GM19438 (cell line): ENCODE measurements around the gene TEX10.
"Not testable (repeated sequence)": the region's sequence is repeated elsewhere in the genome, so short reads cannot be mapped to it uniquely, and the experiment has no call there.

ENCODE experiments used
- ATAC-seq: cut with Tn5 transposase; IDR thresholded peaks from one replicate; pipeline ENCODE4 v1.9.1; 2021; ENCODE audit warnings: low read depth; ENCODE audit not compliant: unreplicated experiment

TEX10 gene

DNA sequence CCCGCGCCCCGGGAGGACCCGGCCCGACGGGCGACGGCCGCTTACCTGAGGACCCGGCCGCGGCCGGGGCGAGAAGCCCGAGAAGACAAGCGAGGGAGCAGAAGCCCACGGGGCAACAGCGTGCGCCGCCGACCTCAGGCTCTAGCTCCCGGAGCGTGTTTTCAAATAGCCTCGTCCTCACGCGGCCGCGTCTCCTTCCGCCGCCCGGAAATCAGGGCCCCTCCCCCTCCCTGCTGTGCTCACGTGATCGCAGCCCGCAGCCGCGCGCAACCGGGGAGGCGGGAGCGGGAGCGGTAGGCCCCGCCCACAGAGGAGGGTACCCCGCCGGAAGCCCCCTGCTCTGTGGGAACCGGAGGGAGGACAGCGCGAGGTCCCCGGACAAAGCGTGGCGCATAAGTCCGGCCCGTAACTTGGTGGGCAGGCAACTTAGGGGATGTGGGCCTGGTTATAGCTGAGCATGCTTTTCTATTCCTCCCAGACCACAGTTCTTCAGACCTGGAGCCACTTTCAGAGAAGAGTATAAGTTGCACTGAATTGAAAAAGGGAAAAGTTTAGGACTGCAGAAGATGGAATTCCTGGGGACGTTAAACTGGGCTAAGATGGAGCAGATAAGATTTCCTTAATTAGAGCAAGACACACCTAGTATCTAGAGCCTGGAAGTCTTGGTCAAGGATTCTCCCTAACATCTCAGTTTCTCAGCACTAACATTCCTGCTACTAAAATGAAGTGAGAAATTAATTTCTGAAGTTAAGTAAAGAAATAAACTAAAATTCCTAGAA is at the start of gene TEX10:
TSS of gene TEX10 (minus strand) at position 216 of the 779 bp plus-strand sequence. CDS start 3,579 bp downstream, outside the sequence.
- ATAC-seq: peak; percentile 75

GRCh38 chr9:100401042-100401441 is 48.3 kb upstream of the TEX10 start:
- no peak for ATAC-seq

- ATAC-seq: no peak
Measured at GRCh38 chr9:100397529-100398266, 45.0 kb upstream of the TEX10 start.

DNA sequence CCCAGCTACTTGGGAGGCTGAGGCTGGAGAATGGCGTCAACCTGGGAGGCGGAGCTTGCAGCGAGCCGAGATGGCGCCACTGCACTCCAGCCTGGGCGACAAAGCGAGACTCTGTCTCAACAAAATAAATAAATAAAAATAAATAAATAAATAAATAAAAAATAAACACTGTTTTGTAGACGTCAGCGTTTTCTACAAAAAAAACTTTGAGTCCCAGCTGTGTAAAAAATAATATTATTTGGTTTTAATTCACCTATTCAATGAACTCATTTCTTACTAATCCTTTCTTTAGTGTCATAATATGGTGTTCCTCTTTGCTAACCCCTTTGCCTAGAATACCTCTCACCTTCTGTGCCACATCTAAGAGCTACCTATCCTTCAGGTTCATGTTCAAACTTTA is 44.0 kb upstream of the TEX10 start:
- ATAC-seq: no peak

DNA sequence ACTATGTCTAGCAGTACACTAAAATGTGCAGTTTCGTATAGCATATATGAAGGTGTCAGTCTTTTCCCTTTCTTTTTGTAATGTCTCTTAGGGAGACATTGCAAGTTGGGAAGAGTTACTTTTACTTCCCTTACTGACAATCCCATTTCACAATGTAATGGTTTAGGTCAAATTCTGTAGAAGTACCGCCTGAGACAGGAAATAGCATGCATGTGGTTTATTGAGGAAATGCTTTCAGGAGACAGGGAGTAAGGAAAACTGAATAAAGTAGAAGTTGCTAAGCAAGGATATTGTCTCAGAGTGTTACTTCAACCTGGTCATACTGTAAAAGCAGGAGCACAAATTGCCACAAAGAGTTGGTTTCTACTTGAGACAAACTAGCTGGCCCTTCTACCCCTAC is 42.1 kb upstream of the TEX10 start:
- no peak for ATAC-seq

- no peak for ATAC-seq
Measured at GRCh38 chr9:100394032-100394695, 41.4 kb upstream of the TEX10 start.

DNA sequence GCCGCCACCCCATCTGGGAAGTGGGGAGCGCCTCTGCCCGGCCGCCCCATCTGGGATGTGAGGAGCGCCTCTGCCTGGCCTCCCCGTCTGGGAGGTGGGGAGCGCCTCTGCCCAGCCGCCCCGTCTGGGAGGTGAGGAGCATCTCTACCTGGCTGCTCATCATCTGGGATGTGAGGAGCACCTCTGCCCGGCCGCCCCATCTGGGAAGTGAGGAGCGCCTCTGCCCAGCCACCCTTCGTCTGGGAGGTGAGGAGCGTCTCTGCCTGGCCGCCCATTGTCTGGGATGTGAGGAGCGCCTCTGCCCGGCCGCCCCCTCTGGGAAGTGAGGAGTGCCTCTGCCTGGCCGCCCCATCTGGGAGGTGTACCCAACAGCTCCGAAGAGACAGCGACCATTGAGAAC is 40.2 kb upstream of the TEX10 start:
- not testable (repeated sequence) for ATAC-seq

GRCh38 chr9:100379862-100380261 is 27.1 kb upstream of the TEX10 start:
- ATAC-seq: no peak

- no peak for ATAC-seq
Measured at GRCh38 chr9:100377015-100377414, 24.3 kb upstream of the TEX10 start.

GRCh38 chr9:100375658-100376057 is 22.9 kb upstream of the TEX10 start:
- ATAC-seq: no peak

- no peak for ATAC-seq
Measured at GRCh38 chr9:100372648-100373047, 19.9 kb upstream of the TEX10 start.

GRCh38 chr9:100370064-100370723 is 17.5 kb upstream of the TEX10 start:
- no peak for ATAC-seq

- no peak for ATAC-seq
Measured at GRCh38 chr9:100368672-100369071, 15.9 kb upstream of the TEX10 start.

DNA sequence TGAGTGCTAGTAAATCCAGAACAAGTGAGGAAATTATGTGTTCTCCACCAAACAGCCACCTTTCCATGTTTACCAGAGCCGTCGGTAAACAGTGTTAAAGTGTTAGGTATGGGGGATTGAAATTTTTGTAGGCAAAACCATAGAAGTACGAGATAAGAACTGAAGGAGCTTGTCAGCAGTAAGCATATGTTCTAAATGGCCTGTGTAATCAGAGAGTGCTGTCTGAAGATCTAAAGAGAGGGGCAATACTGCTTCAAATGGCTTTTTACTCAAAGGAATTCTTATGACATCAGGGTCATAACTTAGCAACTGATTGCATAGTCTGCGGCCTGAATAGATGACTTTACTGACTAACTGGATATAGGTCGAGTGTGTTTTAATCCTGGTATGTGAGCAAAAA is 13.4 kb upstream of the TEX10 start:
- ATAC-seq: no peak

- no peak for ATAC-seq
Measured at GRCh38 chr9:100364013-100364412, 11.3 kb upstream of the TEX10 start.

GRCh38 chr9:100359057-100359456 is 6.3 kb upstream of the TEX10 start:
- no peak for ATAC-seq

- no peak for ATAC-seq
Measured at GRCh38 chr9:100357501-100357900, 4.8 kb upstream of the TEX10 start.

- no peak for ATAC-seq
Measured at GRCh38 chr9:100355561-100355960, 2.8 kb upstream of the TEX10 start.

DNA sequence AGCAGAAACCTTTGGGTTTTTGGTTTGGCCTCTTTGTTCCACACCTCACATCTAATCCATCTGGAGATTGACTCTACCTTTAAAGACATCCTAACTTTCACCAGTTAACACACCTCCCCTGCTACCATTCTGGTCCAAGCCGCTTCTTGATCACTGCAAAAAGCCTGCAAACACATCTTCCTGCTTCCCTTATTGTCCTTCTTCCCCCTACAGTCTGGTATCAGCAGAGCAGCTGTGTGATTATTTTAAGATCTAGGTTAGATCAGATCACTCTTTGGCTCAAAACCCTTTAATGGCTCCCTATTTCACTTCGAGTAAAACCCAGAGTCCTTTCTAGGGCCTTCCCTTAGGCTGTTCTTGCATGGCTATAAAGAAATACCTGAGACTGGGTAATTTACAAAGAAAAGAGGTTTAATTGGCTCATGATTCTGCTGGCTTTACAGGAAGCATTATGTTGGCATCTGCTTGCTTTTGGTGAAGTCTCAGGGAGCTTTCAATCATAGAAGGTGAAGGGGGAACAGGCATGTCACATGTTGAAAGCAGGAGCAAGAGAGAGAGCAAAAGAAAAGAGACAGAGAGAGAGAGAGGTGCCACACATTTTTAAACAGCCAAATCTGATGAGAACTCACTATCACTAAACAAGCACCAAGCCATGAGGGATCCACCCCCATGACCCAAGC is 1.5 kb upstream of the TEX10 start:
- no peak for ATAC-seq

GRCh38 chr9:100352201-100352726 is 478 bp downstream of the TEX10 start:
- peak; percentile 43 for ATAC-seq
